Loucy (cell line): ENCODE results near the gene PTGS2.

Experiments
- EZH2phosphoT487 ChIP-seq: fragments of 200-600 bp; IDR thresholded peaks from 2 replicates; pipeline ENCODE4 v1.6.1; 2018; ENCODE audit warnings: antibody characterized with exemption, mild to moderate bottlenecking, moderate library complexity, borderline replicate concordance
- TF ChIP-seq, protein P1 (sequence below): fragments of 200-600 bp; sonication (generic); conservative IDR thresholded peaks from 2 replicates; pipeline ENCODE4 v1.5.1; 2014; ENCODE audit warnings: mild to moderate bottlenecking, antibody characterized with exemption, low read length

DNA sequence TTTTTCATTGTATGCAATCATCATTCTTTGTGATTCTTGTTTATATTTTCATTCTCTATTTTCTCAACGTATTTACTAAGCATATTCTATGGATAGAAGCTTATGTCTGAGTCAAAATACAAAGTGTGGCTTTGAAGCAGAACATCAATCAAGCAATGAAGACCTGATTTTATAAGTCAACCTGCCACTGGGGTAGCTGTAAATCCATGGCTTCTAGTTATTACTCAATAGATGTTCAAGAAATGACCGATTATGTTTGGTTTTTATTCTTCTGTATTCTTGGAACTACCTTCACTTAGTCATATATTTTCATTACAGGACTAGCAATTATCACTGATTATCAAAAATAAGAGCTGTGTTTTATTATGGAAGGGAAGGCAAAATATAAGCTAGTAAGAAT, 20.5 kb upstream of the PTGS2 start:
- TF ChIP-seq, protein P1, sequence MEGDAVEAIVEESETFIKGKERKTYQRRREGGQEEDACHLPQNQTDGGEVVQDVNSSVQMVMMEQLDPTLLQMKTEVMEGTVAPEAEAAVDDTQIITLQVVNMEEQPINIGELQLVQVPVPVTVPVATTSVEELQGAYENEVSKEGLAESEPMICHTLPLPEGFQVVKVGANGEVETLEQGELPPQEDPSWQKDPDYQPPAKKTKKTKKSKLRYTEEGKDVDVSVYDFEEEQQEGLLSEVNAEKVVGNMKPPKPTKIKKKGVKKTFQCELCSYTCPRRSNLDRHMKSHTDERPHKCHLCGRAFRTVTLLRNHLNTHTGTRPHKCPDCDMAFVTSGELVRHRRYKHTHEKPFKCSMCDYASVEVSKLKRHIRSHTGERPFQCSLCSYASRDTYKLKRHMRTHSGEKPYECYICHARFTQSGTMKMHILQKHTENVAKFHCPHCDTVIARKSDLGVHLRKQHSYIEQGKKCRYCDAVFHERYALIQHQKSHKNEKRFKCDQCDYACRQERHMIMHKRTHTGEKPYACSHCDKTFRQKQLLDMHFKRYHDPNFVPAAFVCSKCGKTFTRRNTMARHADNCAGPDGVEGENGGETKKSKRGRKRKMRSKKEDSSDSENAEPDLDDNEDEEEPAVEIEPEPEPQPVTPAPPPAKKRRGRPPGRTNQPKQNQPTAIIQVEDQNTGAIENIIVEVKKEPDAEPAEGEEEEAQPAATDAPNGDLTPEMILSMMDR, result no peak
- TF ChIP-seq EZH2phosphoT487, result no peak
